Measurements from ENCODE around the gene TAF10.

TAF10 gene

GRCh38 chr11:6583584-6583983 lies 28.4 kb downstream of the TAF10 start:
- DNase-seq (ENCODE audit: low spot score): no peak

DNA sequence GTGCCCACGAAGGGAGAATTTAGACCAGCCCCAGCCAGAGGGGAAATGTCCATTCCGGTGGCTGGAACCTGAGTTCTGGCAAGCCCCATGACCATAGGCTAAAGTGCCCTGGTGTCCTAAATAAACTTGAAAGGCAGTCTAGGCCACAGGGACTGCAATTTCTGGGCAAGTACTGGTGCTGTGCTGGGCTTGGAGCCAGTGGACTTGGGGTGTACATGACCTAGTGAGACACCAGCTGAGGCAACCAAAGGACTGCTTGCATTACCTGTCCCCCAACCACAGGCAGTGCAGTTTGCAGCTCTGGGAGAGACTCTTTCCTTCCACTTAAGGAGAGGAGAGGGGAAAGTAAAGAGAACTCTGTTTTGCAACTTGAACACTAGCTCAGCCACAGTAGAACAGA lies 32.3 kb downstream of the TAF10 start:
- DNase-seq (ENCODE audit: low spot score): no peak

DNA sequence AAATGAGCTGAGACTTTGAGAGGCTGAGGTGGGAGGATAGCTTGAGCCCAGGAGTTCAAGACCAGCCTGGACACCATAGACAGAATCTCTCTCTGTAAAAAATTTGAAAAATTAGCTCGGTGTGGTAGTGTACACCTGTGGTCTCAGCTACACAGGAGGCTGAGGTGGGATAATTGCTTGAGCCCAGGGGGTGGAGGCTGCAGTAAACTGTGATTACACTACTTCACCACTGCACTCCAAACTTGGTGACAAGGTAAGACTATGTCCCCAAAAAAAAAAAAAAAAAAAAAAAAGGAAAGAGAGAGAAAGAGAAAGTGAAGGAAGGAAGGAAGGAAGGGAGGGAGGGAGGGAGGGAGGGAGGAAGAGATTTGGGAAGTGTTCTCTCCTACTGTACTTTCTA lies 33.9 kb downstream of the TAF10 start:
- no peak for DNase-seq (ENCODE audit: low spot score)

GRCh38 chr11:6576471-6577373 lies 35.3 kb downstream of the TAF10 start:
- DNase-seq (ENCODE audit: low spot score): no peak

GRCh38 chr11:6574816-6575715 lies 37.0 kb downstream of the TAF10 start:
- no peak for DNase-seq (ENCODE audit: low spot score)

GRCh38 chr11:6572215-6572614 lies 39.8 kb downstream of the TAF10 start:
- DNase-seq (ENCODE audit: low spot score): no peak

- no peak for DNase-seq (ENCODE audit: low spot score)
Measured at GRCh38 chr11:6571434-6572008, 40.5 kb downstream of the TAF10 start.

DNA sequence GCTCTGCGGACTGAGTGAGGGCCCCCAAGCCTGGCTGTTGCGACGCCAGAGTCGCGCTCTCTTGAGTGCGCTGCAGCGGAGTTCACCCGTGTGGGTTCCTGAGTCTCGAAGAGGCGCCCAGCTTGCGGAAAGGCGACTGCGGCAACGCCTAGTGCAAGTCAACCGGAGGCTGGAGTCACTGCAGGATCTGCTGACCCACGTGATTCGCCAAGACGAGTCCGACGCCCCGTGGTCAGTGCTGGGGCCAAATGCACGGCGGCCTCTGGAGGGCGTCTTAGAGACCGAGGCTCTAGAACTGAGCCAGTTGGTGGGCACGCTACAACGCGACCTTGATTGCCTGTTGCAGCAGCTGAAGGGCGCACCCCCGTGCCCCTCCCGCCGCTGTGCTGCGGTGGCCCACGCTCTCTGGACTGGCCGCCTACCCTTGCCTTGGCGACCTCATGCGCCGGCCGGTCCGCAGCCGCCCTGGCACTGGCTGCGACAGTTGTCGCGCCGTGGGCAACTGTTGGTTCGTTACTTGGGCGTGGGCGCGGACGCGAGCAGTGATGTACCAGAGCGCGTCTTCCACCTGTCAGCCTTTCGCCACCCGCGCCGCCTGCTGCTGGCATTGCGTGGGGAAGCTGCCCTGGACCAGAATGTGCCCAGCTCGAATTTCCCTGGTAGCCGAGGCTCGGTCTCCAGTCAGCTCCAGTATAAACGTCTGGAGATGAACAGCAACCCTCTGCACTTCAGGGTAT lies 41.2 kb downstream of the TAF10 start:
- no peak for DNase-seq (ENCODE audit: low spot score)

- no peak for DNase-seq (ENCODE audit: low spot score)
Measured at GRCh38 chr11:6569706-6570105, 42.3 kb downstream of the TAF10 start.

DNA sequence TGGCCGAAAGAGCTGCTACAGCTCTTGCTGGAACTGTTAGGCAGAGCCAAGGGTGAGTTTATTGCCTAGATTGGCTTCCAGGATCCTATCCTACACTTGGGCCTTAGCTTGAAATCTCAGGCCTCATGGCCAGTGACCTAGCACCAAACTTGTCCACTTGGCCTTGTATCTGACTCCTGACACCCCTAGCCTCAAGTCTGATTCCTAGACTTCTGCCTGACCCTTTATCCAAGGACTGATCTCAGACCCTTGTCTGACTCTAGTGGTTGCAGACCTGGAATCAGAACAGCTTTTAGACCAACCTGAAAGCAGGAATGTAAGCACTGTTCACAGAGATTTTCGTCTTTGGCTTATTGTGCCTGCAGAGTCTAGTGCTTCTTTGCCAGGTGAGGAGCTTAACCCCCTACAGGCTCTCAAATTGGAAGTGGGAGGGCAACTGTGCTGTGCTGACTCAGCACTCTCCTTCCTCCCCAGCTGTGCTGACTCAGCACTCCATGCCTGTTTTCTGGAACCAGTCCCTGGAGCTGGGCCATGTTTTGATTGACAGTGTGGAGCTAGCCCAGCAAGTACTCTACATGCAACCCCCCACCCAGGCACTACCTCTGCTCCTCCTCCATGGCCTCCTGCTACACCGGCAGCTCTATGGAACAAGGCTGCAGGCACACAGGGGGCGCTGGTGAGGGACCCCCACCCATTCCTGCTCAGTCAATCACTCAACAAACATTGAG lies 43.7 kb downstream of the TAF10 start:
- no peak for DNase-seq (ENCODE audit: low spot score)

DNA sequence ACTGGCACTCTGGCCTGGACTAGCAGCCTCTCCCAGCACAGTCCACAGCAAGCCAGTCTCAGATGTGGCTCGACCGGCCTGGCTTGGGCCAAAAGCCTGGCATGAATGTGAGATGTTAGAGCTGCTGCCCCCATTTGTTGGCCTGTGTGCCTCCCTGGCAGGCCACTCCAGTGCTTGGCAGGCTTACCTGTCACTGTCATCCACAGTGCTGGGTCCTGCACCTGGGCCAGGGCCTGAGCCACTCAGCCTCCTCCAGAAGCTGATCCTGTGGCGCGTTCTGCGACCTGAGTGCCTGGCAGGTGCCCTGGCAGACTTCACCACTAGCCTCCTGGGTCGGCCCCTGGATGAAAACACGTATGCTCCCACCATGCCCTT lies 44.7 kb downstream of the TAF10 start:
- no peak for DNase-seq (ENCODE audit: low spot score)

GRCh38 chr11:6566704-6567370 lies 45.2 kb downstream of the TAF10 start:
- no peak for DNase-seq (ENCODE audit: low spot score)

DNA sequence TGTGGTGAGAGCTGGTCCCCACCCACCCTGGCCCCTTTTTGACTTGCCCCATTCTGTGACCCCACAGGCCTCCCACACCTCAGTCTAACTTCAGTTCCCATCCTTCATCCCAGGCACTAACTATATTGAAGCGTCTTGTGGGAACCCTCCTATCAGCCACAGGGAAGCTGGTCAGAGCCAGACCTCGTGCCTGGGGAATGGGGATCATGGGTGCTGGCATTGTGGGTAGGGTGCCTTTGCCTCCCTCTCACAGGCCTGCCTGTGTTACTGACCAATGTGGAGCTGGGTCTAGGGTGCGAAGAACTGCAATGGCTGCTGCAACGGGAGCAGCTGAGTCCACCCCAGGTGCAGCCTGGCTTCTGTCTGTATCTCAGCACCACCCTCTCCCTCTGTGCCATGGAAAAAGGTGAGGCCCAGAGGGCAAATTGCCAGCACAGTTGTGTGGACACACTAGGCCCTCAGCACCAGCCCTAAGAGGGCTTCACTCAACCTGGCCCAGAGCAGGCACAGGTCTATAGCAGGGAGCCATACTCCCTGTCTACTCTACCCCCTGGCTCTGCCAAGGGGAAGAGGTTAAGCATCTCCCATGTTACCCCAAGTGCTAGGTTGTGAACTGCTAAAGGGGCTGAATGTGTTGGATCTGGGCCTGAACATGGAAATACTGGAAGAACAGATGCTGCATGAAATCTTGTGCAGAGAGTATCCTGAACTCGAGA lies 45.9 kb downstream of the TAF10 start:
- no peak for DNase-seq (ENCODE audit: low spot score)

- DNase-seq (ENCODE audit: low spot score): no peak
Measured at GRCh38 chr11:6565325-6565724, 46.7 kb downstream of the TAF10 start.

- DNase-seq (ENCODE audit: low spot score): no peak
Measured at GRCh38 chr11:6563667-6564066, 48.3 kb downstream of the TAF10 start.

- no peak for DNase-seq (ENCODE audit: low spot score)
Measured at GRCh38 chr11:6563121-6563619, 48.8 kb downstream of the TAF10 start.

DNA sequence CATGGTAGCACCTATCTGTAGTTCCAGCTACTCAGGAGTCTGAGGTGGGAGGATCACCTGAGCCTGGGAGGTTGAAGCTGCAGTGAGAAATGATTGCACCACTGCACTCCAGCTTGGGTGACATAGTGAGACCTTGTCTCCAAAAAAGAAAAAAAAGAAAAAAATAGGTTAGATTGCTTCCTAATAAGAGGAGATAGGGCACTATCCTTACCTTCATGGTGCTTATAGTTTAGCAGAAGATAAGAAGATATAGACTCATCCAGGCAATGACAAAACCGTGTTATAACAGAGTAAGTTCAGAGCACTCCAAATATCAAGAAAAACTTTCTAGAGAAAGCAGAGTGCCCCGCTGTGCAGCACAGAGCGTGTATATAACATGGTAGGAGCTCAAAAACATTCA lies 50.7 kb downstream of the TAF10 start:
- no peak for DNase-seq (ENCODE audit: low spot score)
